Lung (tissue), 13 donors: ENCODE measurements around the gene SEC23A. TPM values are rescaled to one million over a fixed set of nuclear protein-coding genes. Genes with fewer than 3 reads are reported as not detected.

Experiments used
- ATAC-seq: fragments of 200-7000 bp; cut with Tn5 transposase; one replicate; pipeline ENCODE4 v1.9.1; 2020; ENCODE audit warnings: moderate number of reproducible peaks; ENCODE audit not compliant: insufficient read depth, low FRiP score
- DNase-seq, 3 donors: peaks; one replicate each; pipeline ENCODE4 v3.0.0-alpha.2; 2013 to 2017
- H3K27ac ChIP-seq, 2 donors: one replicate each; pipeline ENCODE4 v1.5.1; 2013; ENCODE audit warnings: mild to moderate bottlenecking in 2 of 2, moderate library complexity in 2 of 2, control low read depth in 1 of 2, inconsistent platforms in 1 of 2, low read depth in 1 of 2, low read length in 1 of 2
- H3K27me3 ChIP-seq, 3 donors: one replicate each; pipeline ENCODE4 v1.5.1; 2013; ENCODE audit warnings: low read length in 2 of 3; ENCODE audit not compliant: control insufficient read depth in 3 of 3, insufficient read depth in 3 of 3
- H3K36me3 ChIP-seq, 4 donors: one replicate each; pipeline ENCODE4 v1.5.1; 2013; ENCODE audit warnings: low read length in 4 of 4, mild to moderate bottlenecking in 1 of 4, moderate library complexity in 1 of 4; ENCODE audit not compliant: control insufficient read depth in 4 of 4, insufficient read depth in 4 of 4
- H3K4me1 ChIP-seq, 5 donors: one replicate each; pipeline ENCODE4 v1.5.1; 2013; ENCODE audit warnings: low read length in 5 of 5, mild to moderate bottlenecking in 2 of 5, moderate library complexity in 1 of 5; ENCODE audit not compliant: control insufficient read depth in 5 of 5, insufficient read depth in 5 of 5
- H3K4me3 ChIP-seq: one replicate; pipeline ENCODE4 v1.5.1; 2013; ENCODE audit warnings: mild to moderate bottlenecking, control low read depth, moderate library complexity
- H3K9ac ChIP-seq, 2 donors: one replicate each; pipeline ENCODE4 v1.5.1; 2013; ENCODE audit warnings: low read length in 2 of 2, control low read depth in 1 of 2; ENCODE audit not compliant: insufficient read depth in 1 of 2
- H3K9me3 ChIP-seq, 4 donors: one replicate each; pipeline ENCODE4 v1.5.1; 2013; ENCODE audit warnings: low read length in 3 of 4, mild to moderate bottlenecking in 1 of 4, moderate library complexity in 1 of 4; ENCODE audit not compliant: control insufficient read depth in 4 of 4, insufficient read depth in 3 of 4
- CTCF ChIP-seq: IDR thresholded peaks from 2 replicates; pipeline ENCODE4 v1.5.1; 2012; ENCODE audit warnings: mild to moderate bottlenecking; ENCODE audit errors: control extremely low read depth, extremely low read depth
- WGBS, 2 donors: extraction: QIAGEN DNeasy Blood & Tissue Kit; methylation state at CpG; one replicate each; pipeline ENCODE4 v1.1.7; 2013; 5-methylcytosine and 5-hydroxymethylcytosine counted together
- polyA plus RNA-seq, 2 donors: library from polyadenylated mRNA; stranded (reverse); fragments of 200-250 nt; gene quantifications; one replicate each; pipeline ENCODE4 v1.2.1, GENCODE V29; 2013
- small RNA-seq: library from RNA; depleted of rRNA; stranded (forward); fragments of <200 nt; gene quantifications from one replicate; pipeline ENCODE3, GENCODE V24; 2014; ENCODE audit warnings: low replicate concordance
- total RNA-seq, 2 donors: library from RNA; depleted of rRNA in 1 of 2; stranded (reverse); fragments of >200 nt in 1 of 2; gene quantifications; one replicate each; pipeline ENCODE4 v1.2.1, GENCODE V29; 2014 to 2021
- donor health status: control.
- donor health status: control.
- donor health status: Bipolar disorder and iron deficiency.
- donor health status: healthy.
- donor health status: DM: yes; HTN: yes; CAD: no.

SEC23A gene
- total and polyA plus RNA-seq, 4 donors: 10.6 to 78.9 (median 37.1) TPM

DNA sequence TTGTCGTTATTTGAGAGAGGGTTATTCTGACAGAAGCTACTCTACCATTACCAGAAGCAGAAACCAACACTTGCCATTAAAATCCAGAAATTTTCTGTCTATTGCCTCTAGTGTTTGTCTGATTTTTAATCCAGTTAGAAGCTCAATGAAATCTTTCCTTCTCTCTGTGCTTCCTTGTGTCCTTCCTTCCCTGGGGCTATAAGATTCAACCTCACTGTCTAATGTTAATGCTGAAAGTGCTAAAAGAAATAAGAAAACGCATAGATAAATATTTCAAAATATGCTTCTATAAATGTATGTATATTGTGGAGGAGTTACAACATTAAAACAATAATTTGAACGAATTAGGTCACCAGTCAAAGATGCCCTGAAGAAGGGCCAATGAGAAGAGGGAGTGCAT is 120.8 kb downstream of the SEC23A start:
- no peak overlapping the region for H3K4me3 ChIP-seq
- no peak overlapping the region for H3K27ac ChIP-seq
- no peaks in the 10 kb centered on the region for H3K9me3 ChIP-seq
- no peak overlapping the region for H3K9ac ChIP-seq
- WGBS, 2 donors: 85 to 88% methylated on average over 3 of the region's 3 CpGs
- ATAC-seq (no peak), DNase-seq (no peak)
- H3K36me3 ChIP-seq: no peaks in the 10 kb centered on the region
- H3K4me1 ChIP-seq: no peaks in the 10 kb centered on the region
- no peaks in the 10 kb centered on the region for H3K27me3 ChIP-seq
- no peak for TF ChIP-seq CTCF

Small RNAs within 50 kb of the gene (small RNA-seq; reads per million reads assigned to genes)
- not detected for gene AL109628.1
- not detected for gene RF00019

Other genes starting within 250 kb of the SEC23A start
- 10 to 100 TPM in 1 of 2 donors, 1 to 10 TPM in 1; 7.3 to 19.8 TPM for gene GEMIN2, start 11.1 kb upstream of the SEC23A start, total RNA-seq
- gene GEMIN2, start 11.1 kb upstream of the SEC23A start, polyA plus RNA-seq: 10 to 100 TPM in 1 of 2 donors, 1 to 10 TPM in 1; 9.5 to 10.1 TPM
- gene TRAPPC6B, start 67.1 kb upstream of the SEC23A start, total RNA-seq: 10 to 100 TPM; 21.5 to 38.3 TPM
- 10 to 100 TPM; 12.2 to 15.3 TPM for gene TRAPPC6B, start 67.1 kb upstream of the SEC23A start, polyA plus RNA-seq
- gene PNN, start 72.0 kb upstream of the SEC23A start, total RNA-seq: 10 to 100 TPM; 38.1 to 45.1 TPM
- 10 to 100 TPM; 26.8 to 37.3 TPM for gene PNN, start 72.0 kb upstream of the SEC23A start, polyA plus RNA-seq
- gene MIA2, start 130.7 kb upstream of the SEC23A start, total RNA-seq: 10 to 100 TPM; 27.7 to 28.9 TPM
- gene MIA2, start 130.7 kb upstream of the SEC23A start, polyA plus RNA-seq: 10 to 100 TPM; 24.9 to 32.2 TPM